ENCODE measurements around the gene SCUBE1.

DNA sequence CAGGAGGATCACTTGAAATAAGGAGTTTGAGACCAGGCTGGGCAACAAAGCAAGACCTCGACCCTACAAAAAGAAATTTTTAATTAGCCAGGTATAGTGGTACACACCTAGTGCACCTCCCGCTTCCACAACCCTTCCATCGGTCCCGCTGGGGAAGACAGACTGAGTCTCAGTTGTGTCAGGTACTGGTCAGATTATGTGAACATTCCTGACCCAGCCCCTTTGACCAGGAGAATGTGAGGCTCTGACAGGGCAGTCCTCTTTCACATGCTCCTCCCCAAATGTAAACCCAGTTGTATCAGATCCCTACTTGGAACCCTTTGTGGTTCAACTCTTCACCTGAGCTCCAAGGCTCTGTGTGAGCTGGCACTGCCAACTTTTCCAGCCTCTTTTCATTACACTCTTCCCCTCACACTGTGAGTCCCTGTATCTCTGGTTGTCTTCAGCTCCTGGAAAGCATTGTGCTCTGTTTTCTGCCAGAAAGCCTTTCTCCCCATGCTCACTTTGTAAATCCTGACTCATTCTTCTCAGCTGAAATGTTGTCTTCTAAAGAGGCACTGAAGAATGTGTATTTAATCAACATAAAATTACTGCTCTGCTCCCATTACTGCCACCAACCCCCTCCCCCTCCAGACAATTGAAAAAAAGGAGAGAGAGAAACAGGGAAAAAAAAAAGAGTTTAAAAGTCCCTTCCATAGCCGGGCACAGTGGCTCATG lies 154.2 kb downstream of the SCUBE1 start:
- TF ChIP-seq, protein P1, sequence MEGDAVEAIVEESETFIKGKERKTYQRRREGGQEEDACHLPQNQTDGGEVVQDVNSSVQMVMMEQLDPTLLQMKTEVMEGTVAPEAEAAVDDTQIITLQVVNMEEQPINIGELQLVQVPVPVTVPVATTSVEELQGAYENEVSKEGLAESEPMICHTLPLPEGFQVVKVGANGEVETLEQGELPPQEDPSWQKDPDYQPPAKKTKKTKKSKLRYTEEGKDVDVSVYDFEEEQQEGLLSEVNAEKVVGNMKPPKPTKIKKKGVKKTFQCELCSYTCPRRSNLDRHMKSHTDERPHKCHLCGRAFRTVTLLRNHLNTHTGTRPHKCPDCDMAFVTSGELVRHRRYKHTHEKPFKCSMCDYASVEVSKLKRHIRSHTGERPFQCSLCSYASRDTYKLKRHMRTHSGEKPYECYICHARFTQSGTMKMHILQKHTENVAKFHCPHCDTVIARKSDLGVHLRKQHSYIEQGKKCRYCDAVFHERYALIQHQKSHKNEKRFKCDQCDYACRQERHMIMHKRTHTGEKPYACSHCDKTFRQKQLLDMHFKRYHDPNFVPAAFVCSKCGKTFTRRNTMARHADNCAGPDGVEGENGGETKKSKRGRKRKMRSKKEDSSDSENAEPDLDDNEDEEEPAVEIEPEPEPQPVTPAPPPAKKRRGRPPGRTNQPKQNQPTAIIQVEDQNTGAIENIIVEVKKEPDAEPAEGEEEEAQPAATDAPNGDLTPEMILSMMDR (IDR thresholded peaks at IDR 0.05) = no peak
- no peak for TF ChIP-seq POLR2A (IDR thresholded peaks at IDR 0.05)
